22Rv1 (cell line): ENCODE results near the gene EPHB1.

Experiments used
- H3K27ac ChIP-seq: fragments of 450-650 bp; 2 replicates; pipeline ENCODE4 v1.5.1; 2017
- ZFX ChIP-seq: fragments of 450-650 bp; IDR thresholded peaks from 2 replicates; pipeline ENCODE4 v1.6.1; 2017; ENCODE audit warnings: antibody characterized with exemption, borderline replicate concordance
- TF ChIP-seq, protein P1 (sequence below): fragments of 450-650 bp; IDR thresholded peaks from 2 replicates; pipeline ENCODE4 v1.5.1; 2017; ENCODE audit warnings: mild to moderate bottlenecking

The EPHB1 gene

DNA sequence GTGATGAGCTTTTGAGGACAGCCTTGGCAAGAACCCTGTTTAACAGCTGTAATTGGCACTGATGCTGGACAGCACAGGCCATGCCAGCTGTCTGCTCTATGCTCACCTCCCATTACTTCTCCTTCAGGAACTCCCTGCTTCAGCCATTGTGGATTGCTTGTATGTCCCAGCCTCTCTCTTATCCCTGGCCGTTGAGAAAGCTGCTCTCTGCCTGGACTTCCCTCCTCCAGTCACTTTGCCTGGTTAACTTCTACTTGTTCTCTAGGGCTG lies 444.5 kb downstream of the EPHB1 start:
- TF ChIP-seq, protein P1, sequence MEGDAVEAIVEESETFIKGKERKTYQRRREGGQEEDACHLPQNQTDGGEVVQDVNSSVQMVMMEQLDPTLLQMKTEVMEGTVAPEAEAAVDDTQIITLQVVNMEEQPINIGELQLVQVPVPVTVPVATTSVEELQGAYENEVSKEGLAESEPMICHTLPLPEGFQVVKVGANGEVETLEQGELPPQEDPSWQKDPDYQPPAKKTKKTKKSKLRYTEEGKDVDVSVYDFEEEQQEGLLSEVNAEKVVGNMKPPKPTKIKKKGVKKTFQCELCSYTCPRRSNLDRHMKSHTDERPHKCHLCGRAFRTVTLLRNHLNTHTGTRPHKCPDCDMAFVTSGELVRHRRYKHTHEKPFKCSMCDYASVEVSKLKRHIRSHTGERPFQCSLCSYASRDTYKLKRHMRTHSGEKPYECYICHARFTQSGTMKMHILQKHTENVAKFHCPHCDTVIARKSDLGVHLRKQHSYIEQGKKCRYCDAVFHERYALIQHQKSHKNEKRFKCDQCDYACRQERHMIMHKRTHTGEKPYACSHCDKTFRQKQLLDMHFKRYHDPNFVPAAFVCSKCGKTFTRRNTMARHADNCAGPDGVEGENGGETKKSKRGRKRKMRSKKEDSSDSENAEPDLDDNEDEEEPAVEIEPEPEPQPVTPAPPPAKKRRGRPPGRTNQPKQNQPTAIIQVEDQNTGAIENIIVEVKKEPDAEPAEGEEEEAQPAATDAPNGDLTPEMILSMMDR = no peak
- no peak for TF ChIP-seq ZFX
- H3K27ac ChIP-seq = no peak overlapping the region

DNA sequence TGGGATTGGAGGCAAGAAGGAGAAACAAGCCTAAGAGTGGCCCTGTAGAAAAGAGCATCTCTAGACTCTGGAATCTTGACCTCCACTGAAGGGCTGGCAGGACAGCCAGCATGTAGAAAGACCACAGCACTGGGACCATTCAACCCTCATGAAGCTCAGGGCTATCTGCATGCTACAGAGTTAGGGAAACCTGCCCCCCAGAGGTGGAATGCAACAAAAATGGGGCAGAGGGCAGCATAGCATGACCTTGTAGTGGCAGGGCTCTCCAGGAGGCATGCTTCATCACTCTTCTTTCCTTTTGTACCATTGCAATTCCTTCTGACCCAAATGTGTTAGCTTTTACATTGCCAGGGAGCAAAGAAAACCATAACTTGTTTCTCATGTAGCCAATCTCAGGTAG lies 445.4 kb downstream of the EPHB1 start:
- no peak overlapping the region for H3K27ac ChIP-seq
- no peak for TF ChIP-seq ZFX
- TF ChIP-seq, protein P1 = no peak

DNA sequence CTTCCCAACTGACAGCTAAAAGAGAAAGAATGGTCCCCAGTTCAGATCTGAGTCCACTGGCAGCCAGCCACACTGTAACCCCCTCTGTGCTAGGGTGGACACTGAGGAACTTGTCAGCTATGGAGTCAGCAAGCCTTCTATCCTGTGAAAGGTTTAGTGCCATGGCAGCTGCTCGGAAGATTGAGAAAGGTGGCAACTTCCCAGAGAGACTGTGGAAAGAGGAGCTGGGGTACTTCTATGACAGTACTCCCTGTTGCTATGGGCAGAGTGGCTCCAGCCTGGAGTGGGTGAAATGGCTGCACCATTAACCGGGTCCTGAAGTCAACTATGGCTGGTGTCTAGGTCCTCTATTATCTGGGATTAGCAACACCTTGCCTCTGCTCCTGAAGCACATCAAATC lies 447.2 kb downstream of the EPHB1 start:
- TF ChIP-seq ZFX = no peak
- TF ChIP-seq, protein P1 = no peak

DNA sequence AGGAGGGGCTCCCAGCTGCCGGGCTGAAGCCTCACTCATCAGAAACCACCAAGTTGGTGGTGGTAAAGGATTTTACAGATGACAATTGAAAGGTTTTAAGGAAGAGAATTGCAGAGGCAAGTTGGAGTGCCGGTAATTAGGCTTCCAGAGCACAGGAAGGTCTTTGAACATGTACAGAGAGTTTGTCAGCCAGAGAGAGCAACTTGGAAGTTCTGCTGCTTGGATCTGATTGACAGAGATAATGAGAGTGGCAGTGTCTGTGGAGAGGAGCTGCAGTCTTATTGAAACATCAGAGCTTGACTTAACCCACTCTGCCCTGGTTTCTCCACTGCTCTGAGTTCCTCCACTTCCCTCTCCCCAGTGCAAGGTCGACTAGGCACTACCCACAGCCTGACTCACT lies 448.6 kb downstream of the EPHB1 start:
- no peak overlapping the region for H3K27ac ChIP-seq
- no peak for TF ChIP-seq ZFX
- TF ChIP-seq, protein P1 = no peak

More for the DNA sequence above, 447.2 kb downstream of the EPHB1 start:
- no peak overlapping the region for H3K27ac ChIP-seq

DNA sequence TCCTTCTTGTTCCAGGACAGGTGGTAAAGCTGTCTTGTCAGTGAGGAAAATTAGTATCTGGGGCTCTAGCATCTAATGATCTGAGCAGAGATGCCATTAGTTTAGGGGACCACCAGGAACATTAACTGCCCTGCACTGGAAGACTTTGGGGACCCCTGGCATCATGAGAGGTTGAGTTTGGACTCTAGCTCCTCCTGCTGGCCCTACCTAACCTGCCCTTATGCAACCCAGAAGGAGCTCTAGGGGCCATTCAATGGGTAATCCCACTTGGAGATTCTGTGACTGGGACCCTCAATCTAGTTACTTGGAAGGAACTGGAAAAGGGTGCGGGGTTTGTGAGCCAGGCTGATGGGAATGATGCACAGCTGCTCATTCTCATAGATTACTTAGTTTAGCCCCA lies 451.0 kb downstream of the EPHB1 start:
- TF ChIP-seq ZFX = no peak
- TF ChIP-seq, protein P1 = no peak
- no peak overlapping the region for H3K27ac ChIP-seq

DNA sequence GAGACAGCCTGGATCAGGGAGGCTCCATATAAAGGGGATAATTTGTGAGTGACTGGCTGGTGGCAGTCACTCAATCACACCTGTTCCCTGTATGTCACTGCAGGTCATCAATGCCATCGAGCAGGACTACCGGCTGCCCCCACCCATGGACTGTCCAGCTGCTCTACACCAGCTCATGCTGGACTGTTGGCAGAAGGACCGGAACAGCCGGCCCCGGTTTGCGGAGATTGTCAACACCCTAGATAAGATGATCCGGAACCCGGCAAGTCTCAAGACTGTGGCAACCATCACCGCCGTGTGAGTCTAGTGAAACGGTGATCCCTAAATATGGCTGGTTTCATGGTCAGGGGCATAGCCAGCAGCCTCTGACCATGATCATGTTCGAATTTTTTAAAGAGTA lies 453.2 kb downstream of the EPHB1 start:
- no peak overlapping the region for H3K27ac ChIP-seq
- TF ChIP-seq, protein P1 = no peak
- TF ChIP-seq ZFX = no peak

DNA sequence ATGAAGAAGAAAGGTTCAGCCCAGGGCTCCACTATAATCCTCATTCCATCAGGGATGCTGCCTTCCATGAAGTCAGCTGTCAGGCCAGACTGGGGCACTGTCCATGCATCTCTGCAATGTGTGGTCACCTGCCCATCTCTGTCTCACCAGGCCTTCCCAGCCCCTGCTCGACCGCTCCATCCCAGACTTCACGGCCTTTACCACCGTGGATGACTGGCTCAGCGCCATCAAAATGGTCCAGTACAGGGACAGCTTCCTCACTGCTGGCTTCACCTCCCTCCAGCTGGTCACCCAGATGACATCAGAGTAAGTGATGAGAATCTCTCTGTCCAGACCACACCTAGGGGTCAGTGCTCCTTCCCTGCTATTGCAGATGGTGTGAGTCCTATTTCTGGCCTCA lies 454.1 kb downstream of the EPHB1 start:
- H3K27ac ChIP-seq = no peak overlapping the region
- TF ChIP-seq, protein P1 = no peak
- no peak for TF ChIP-seq ZFX
